ENCODE measurements around the gene APCDD1L. TPM values are rescaled to one million over a fixed set of nuclear protein-coding genes. Genes with fewer than 3 reads are reported as not detected.

The APCDD1L gene
- total RNA-seq, 4 donors from 2014 or later = 0.33 to 1.7 (median 1.1) TPM

DNA sequence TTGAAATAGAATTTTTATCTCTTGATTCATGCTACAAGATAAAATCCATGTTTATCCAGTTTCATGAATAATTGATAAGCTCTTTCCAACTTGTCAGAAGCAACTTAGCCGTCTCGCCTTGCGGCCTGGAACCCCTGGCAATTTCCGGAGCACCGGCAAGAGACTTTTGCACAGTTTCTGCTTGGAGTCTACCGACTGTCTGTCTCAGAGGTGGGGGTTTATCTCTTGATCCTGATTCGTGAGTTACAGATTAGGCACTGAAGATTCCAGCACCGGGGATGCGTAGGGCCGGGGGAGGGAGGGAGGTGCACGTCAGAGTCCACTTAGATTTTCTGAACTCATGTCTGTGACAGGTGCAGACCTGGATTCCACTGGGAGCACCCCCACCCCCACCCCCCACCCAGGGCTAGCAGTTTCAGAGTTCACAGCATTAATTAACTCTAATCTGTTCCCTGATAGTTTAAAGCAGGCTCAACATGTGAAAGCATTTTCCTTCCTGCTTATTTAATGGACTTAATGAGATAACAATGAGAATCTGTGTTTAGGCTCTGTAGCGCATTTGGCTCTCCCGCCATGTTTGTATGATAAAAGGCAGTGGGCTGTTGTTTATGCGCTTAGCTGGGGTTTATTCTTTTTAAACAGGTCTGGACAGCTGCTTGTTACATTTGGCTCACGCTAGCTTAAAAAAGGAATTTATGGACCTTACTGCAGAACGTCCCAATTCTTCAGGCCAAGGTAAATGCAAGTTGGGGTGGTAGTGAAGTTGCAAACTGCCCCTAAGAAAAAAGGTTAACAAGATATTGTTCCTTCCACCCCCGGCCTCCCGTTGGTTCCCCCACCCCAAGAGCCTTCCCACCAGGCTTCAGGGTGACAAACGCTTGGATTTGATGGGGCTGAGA lies 8.1 kb upstream of the APCDD1L start:
- no peak overlapping the region for H3K4me3 ChIP-seq
- 61% methylated on average over 19 of the region's 19 CpGs for WGBS
- peaks cover 0 to 27% (median 14%) of the 10 kb centered on the region in 4 donors for H3K9me3 ChIP-seq
- no peak for DNase-seq (ENCODE audit: extremely low spot score)
- TF ChIP-seq POLR2AphosphoS5 (IDR thresholded peaks at IDR 0.05) = no peak
- no peak for TF ChIP-seq POLR2A (IDR thresholded peaks at IDR 0.05; ENCODE audit: low read depth)
- no peak for TF ChIP-seq EP300 (IDR thresholded peaks at IDR 0.05)
- TF ChIP-seq, protein P1, sequence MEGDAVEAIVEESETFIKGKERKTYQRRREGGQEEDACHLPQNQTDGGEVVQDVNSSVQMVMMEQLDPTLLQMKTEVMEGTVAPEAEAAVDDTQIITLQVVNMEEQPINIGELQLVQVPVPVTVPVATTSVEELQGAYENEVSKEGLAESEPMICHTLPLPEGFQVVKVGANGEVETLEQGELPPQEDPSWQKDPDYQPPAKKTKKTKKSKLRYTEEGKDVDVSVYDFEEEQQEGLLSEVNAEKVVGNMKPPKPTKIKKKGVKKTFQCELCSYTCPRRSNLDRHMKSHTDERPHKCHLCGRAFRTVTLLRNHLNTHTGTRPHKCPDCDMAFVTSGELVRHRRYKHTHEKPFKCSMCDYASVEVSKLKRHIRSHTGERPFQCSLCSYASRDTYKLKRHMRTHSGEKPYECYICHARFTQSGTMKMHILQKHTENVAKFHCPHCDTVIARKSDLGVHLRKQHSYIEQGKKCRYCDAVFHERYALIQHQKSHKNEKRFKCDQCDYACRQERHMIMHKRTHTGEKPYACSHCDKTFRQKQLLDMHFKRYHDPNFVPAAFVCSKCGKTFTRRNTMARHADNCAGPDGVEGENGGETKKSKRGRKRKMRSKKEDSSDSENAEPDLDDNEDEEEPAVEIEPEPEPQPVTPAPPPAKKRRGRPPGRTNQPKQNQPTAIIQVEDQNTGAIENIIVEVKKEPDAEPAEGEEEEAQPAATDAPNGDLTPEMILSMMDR (IDR thresholded peaks at IDR 0.05) = no peak
- H3K36me3 ChIP-seq = no peaks in the 10 kb centered on the region
- H3K4me1 ChIP-seq = no peaks in the 10 kb centered on the region
- intact Hi-C loops (cut with DNase I) = no loop called here
- H3K27me3 ChIP-seq = no peaks in the 10 kb centered on the region
- H3K27ac ChIP-seq (replicated peaks in 1 of 4) = no peak overlapping the region

DNA sequence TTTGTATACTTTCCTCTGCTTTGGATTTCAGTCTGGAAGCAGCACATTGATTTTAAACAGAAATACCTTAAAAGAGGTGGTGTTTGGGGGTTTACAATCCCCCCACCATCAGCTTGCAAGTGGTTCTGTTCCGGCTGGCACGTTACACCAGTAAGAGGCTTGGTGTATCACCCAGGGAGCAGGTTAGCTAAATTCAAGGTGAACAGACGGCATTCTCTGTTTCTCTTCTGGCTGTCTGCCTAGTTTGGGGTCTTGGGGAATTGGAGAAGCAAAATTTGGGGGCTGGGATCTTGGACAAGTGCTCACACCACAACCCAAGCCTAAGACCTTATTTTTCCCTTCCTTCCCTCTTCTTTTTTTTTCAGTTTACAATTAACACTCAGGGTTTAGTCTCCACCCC lies 7.5 kb upstream of the APCDD1L start:
- peaks cover 0 to 27% (median 14%) of the 10 kb centered on the region in 4 donors for H3K9me3 ChIP-seq
- H3K27me3 ChIP-seq = no peaks in the 10 kb centered on the region
- H3K4me3 ChIP-seq = no peak overlapping the region
- TF ChIP-seq EP300 (IDR thresholded peaks at IDR 0.05) (no peak), POLR2AphosphoS5 (IDR thresholded peaks at IDR 0.05) (no peak), POLR2A (IDR thresholded peaks at IDR 0.05; ENCODE audit: low read depth) (no peak)
- TF ChIP-seq, protein P1 (IDR thresholded peaks at IDR 0.05) = no peak
- no peak for DNase-seq (ENCODE audit: extremely low spot score)
- intact Hi-C loops (cut with DNase I) = no loop called here
- H3K36me3 ChIP-seq = no peaks in the 10 kb centered on the region
- no peak overlapping the region for H3K27ac ChIP-seq (replicated peaks in 1 of 4)
- WGBS = 81% methylated on average over 3 of the region's 3 CpGs
- H3K4me1 ChIP-seq = no peaks in the 10 kb centered on the region

DNA sequence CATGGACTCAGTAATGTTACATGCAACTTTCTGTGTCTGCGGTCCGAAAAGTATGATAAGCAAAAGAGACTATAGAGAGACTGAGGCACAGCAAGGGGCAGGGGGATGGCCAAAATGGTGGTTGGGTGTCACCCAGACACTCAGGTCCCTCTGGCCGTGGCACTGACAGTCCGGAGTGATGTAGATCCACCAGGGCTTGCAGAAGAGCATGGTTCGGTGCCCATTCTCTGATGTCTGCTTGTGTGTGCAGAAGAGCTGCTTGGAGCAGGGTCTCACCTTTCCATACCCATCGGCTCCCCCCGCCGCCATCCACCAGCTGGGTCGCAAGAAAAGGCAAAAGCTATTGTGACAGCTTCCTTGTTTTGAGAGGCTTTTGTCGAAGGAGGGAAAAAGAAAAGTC lies 6.6 kb upstream of the APCDD1L start:
- H3K4me3 ChIP-seq = no peak overlapping the region
- no peaks in the 10 kb centered on the region for H3K4me1 ChIP-seq
- no peak overlapping the region for H3K27ac ChIP-seq (replicated peaks in 1 of 4)
- WGBS = 85% methylated on average over 10 of the region's 10 CpGs
- no peak for DNase-seq (ENCODE audit: extremely low spot score)
- TF ChIP-seq, protein P1 (IDR thresholded peaks at IDR 0.05) = no peak
- TF ChIP-seq EP300 (IDR thresholded peaks at IDR 0.05) (no peak), POLR2AphosphoS5 (IDR thresholded peaks at IDR 0.05) (no peak), POLR2A (IDR thresholded peaks at IDR 0.05; ENCODE audit: low read depth) (no peak)
- H3K9me3 ChIP-seq = peaks cover 0 to 20% (median 12%) of the 10 kb centered on the region in 4 donors
- intact Hi-C loops (cut with DNase I) = no loop called here
- H3K27me3 ChIP-seq = no peaks in the 10 kb centered on the region
- H3K36me3 ChIP-seq = no peaks in the 10 kb centered on the region

DNA sequence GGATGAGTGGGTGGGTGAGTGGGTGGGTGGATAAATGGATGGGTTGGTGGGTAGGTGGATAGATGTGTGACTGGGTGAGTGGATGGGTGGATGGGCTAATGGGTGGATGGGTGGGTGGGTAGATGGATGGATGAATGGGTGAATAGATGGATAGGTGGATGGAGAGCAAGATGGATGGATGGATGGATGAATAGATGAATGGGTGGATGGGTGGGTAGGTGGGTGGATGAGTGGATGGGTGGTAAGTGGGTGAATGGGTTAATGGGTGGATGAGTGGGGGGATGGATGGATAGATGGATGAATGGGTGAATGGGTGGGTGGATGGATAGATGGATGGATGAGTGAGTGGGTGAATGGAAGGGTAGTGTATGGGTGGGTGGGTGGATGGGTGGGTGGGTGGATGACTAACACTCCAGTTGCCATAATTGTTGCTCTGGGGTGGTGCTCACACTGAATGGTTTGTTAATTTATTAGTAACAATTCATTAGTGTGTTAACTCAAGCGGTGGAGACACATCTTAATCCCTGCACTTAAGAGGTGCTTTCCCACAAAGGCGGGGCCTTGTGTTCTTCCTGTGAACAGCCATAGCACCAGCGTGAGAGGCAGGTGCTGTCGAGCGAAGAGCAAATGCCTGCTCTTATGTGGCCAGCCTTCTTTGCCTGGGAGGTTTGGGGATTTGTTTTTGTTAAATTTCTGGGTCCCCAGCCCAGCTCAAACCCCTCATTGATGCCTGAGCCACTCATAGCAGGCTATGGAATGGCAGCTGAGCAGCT lies 4.9 kb upstream of the APCDD1L start:
- peaks cover 0 to 4% (median 0%) of the 10 kb centered on the region in 4 donors for H3K9me3 ChIP-seq
- intact Hi-C loops (cut with DNase I) = no loop called here
- no peak for DNase-seq (ENCODE audit: extremely low spot score)
- no peaks in the 10 kb centered on the region for H3K36me3 ChIP-seq
- WGBS = 94% methylated on average over 5 of the region's 5 CpGs
- H3K27me3 ChIP-seq = peaks cover 0 to 5% (median 0%) of the 10 kb centered on the region in 4 donors
- no peak overlapping the region for H3K27ac ChIP-seq (replicated peaks in 1 of 4)
- H3K4me3 ChIP-seq = no peak overlapping the region
- TF ChIP-seq, protein P1 (IDR thresholded peaks at IDR 0.05) = no peak
- TF ChIP-seq POLR2A (IDR thresholded peaks at IDR 0.05; ENCODE audit: low read depth) (no peak), POLR2AphosphoS5 (IDR thresholded peaks at IDR 0.05) (no peak), EP300 (IDR thresholded peaks at IDR 0.05) (no peak)
- peaks cover 0 to 6% (median 5%) of the 10 kb centered on the region in 4 donors for H3K4me1 ChIP-seq
